MM.1S (cell line): Measurements from ENCODE around the gene SGCD.

Source experiments
- DNase-seq: peaks from one replicate; pipeline ENCODE4 v3.0.0-alpha.2; 2015
- H2AFZ ChIP-seq: fragments of 300-600 bp; sonication (generic); 2 replicates; pipeline ENCODE4 v1.6.0; 2016; ENCODE audit warnings: antibody characterized with exemption, low read length
- H3F3A ChIP-seq: fragments of 300-600 bp; sonication (generic); 2 replicates; pipeline ENCODE4 v1.6.1; 2016; ENCODE audit warnings: mild to moderate bottlenecking, antibody characterized with exemption, low read length, moderate library complexity, mixed read lengths; ENCODE audit not compliant: insufficient read depth
- H3K27ac ChIP-seq: fragments of 300-600 bp; sonication (generic); 2 replicates; pipeline ENCODE4 v1.5.1; 2016; ENCODE audit warnings: mild to moderate bottlenecking, low read length
- H3K27me3 ChIP-seq: fragments of 300-600 bp; sonication (generic); replicated peaks from 2 replicates; pipeline ENCODE4 v1.6.0; 2016; ENCODE audit warnings: low read length; ENCODE audit not compliant: insufficient read depth
- H3K36me3 ChIP-seq: fragments of 300-600 bp; sonication (generic); replicated peaks from 2 replicates; pipeline ENCODE4 v1.6.1; 2016; ENCODE audit warnings: mild to moderate bottlenecking, low read length, mixed read lengths; ENCODE audit not compliant: insufficient read depth
- H3K4me1 ChIP-seq: fragments of 300-600 bp; sonication (generic); 2 replicates; pipeline ENCODE4 v1.6.1; 2016; ENCODE audit warnings: low read length, mixed read lengths
- H3K4me2 ChIP-seq: fragments of 300-600 bp; sonication (generic); 2 replicates; pipeline ENCODE4 v1.6.0; 2016; ENCODE audit warnings: low read depth, low read length
- H3K4me3 ChIP-seq: fragments of 300-600 bp; sonication (generic); 2 replicates; pipeline ENCODE4 v1.5.1; 2016; ENCODE audit warnings: low read length, mixed read lengths
- H3K79me2 ChIP-seq: fragments of 300-600 bp; sonication (generic); 2 replicates; pipeline ENCODE4 v1.6.1; 2016; ENCODE audit warnings: mixed run types, low read length, mixed read lengths
- H3K9ac ChIP-seq: fragments of 300-600 bp; sonication (generic); 2 replicates; pipeline ENCODE4 v1.6.1; 2016; ENCODE audit warnings: low read length, mixed read lengths
- H3K9me2 ChIP-seq: fragments of 300-600 bp; sonication (generic); replicated peaks from 2 replicates; pipeline ENCODE4 v1.6.1; 2016; ENCODE audit warnings: mild to moderate bottlenecking, low read length, mixed read lengths; ENCODE audit not compliant: insufficient read depth
- H3K9me3 ChIP-seq: fragments of 300-600 bp; sonication (generic); replicated peaks from 2 replicates; pipeline ENCODE4 v1.6.1; 2016; ENCODE audit warnings: mild to moderate bottlenecking, low read length, mixed read lengths; ENCODE audit not compliant: insufficient read depth
- H4K20me1 ChIP-seq: fragments of 300-600 bp; sonication (generic); 2 replicates; pipeline ENCODE4 v1.6.1; 2016; ENCODE audit warnings: mild to moderate bottlenecking, low read length, moderate library complexity, mixed read lengths; ENCODE audit not compliant: insufficient read depth
- CTCF ChIP-seq: fragments of 300-600 bp; sonication (generic); IDR thresholded peaks from 2 replicates; pipeline ENCODE4 v1.5.1; 2016; ENCODE audit warnings: antibody characterized with exemption, low read length, mixed read lengths
- EZH2 ChIP-seq: fragments of 300-600 bp; sonication (generic); optimal IDR thresholded peaks from 2 replicates; pipeline ENCODE3; 2017; ENCODE audit warnings: low read depth, mild to moderate bottlenecking, antibody characterized with exemption, low read length, mixed read lengths
- EZH2phosphoT487 ChIP-seq: fragments of 300-600 bp; sonication (generic); IDR thresholded peaks from 2 replicates; pipeline ENCODE4 v1.6.1; 2018; ENCODE audit warnings: antibody characterized with exemption, low read length

SGCD gene

GRCh38 chr5:156385416-156385815 lies 58.5 kb downstream of the SGCD start:
- Histone ChIP-seq H3K4me3 (no peak overlapping the region), H2AFZ (no peak overlapping the region), H3F3A (no peaks in the 10 kb centered on the region), H4K20me1 (no peaks in the 10 kb centered on the region), H3K9me3 (no peaks in the 10 kb centered on the region), H3K9ac (no peak overlapping the region), H3K27ac (no peak overlapping the region), H3K79me2 (no peaks in the 10 kb centered on the region), H3K4me1 (no peaks in the 10 kb centered on the region), H3K27me3 (no peaks in the 10 kb centered on the region), H3K36me3 (no peaks in the 10 kb centered on the region), H3K9me2 (no peaks in the 10 kb centered on the region), H3K4me2 (no peak overlapping the region)
- TF ChIP-seq EZH2phosphoT487 (no peak), EZH2 (no peak), CTCF (no peak)
- no peak for DNase-seq

DNA sequence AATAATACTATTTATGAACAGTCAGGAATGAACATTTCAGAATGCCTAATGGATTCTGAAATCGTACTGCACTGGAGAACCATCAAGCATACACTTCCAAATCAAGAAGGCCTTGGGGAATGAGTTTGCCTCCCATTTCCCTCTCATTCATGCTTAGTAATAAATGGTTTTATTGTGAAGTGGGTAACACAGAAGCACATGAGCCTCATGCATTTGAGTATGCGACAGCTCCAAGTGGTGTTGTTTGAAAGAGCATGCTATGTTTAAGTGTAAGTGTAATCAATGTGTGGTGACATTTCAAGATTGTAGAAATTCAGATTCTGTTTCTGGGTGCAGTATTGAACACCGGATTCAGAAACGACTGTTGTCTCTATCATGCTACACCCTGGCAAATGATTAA lies 60.0 kb downstream of the SGCD start:
- DNase-seq: no peak
- no peak overlapping the region for H2AFZ ChIP-seq
- no peaks in the 10 kb centered on the region for H3K9me3 ChIP-seq
- no peaks in the 10 kb centered on the region for H3F3A ChIP-seq
- no peaks in the 10 kb centered on the region for H4K20me1 ChIP-seq
- no peak overlapping the region for H3K27ac ChIP-seq
- TF ChIP-seq EZH2 (no peak), EZH2phosphoT487 (no peak), CTCF (no peak)
- H3K9ac ChIP-seq: no peak overlapping the region
- H3K36me3 ChIP-seq: no peaks in the 10 kb centered on the region
- no peaks in the 10 kb centered on the region for H3K9me2 ChIP-seq
- H3K4me2 ChIP-seq: no peak overlapping the region
- no peaks in the 10 kb centered on the region for H3K27me3 ChIP-seq
- H3K79me2 ChIP-seq: no peaks in the 10 kb centered on the region
- H3K4me1 ChIP-seq: no peaks in the 10 kb centered on the region
- no peak overlapping the region for H3K4me3 ChIP-seq

DNA sequence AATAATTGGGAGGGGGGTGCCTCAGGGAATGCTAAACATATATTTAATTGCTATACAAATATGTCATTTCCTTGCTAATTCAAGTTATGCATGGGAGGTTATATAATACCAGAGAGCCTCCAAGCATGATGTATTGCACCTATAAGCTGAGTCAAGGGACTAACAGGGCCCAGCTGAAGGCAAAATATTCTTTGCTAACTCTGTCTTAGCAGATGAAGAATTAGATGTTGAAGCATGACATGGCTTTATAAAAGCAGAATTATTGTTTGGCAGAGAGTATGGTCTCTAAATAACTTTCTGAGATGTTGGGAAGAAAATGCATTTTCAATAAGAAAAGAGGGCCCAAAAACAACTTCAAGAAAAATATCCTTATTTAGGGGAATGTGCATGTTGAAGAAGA lies 60.4 kb downstream of the SGCD start:
- H2AFZ ChIP-seq: no peak overlapping the region
- no peaks in the 10 kb centered on the region for H3F3A ChIP-seq
- no peaks in the 10 kb centered on the region for H3K79me2 ChIP-seq
- H3K9me3 ChIP-seq: no peaks in the 10 kb centered on the region
- no peaks in the 10 kb centered on the region for H3K36me3 ChIP-seq
- DNase-seq: no peak
- H3K27me3 ChIP-seq: no peaks in the 10 kb centered on the region
- no peak overlapping the region for H3K4me2 ChIP-seq
- TF ChIP-seq EZH2 (no peak), CTCF (no peak), EZH2phosphoT487 (no peak)
- no peaks in the 10 kb centered on the region for H3K4me1 ChIP-seq
- no peak overlapping the region for H3K9ac ChIP-seq
- H4K20me1 ChIP-seq: no peaks in the 10 kb centered on the region
- H3K27ac ChIP-seq: no peak overlapping the region
- no peaks in the 10 kb centered on the region for H3K9me2 ChIP-seq
- H3K4me3 ChIP-seq: no peak overlapping the region

GRCh38 chr5:156388233-156388632 lies 61.3 kb downstream of the SGCD start:
- no peak for TF ChIP-seq EZH2phosphoT487
- no peak for TF ChIP-seq EZH2
- no peak for TF ChIP-seq CTCF
- no peak for DNase-seq
- Histone ChIP-seq H3K79me2 (no peaks in the 10 kb centered on the region), H4K20me1 (no peaks in the 10 kb centered on the region), H3K9me2 (no peaks in the 10 kb centered on the region), H3K27ac (no peak overlapping the region), H3K4me2 (no peak overlapping the region), H3K27me3 (no peaks in the 10 kb centered on the region), H2AFZ (no peak overlapping the region), H3K36me3 (no peaks in the 10 kb centered on the region), H3K9me3 (no peaks in the 10 kb centered on the region), H3K9ac (no peak overlapping the region), H3K4me1 (no peaks in the 10 kb centered on the region), H3F3A (no peaks in the 10 kb centered on the region), H3K4me3 (no peak overlapping the region)
